Mucosa of stomach (tissue), 1 donor: ENCODE measurements around the gene MPV17L2.

Experiments
- H3K27me3 ChIP-seq: one replicate; pipeline ENCODE4 v1.7.0; 2013; ENCODE audit warnings: mild to moderate bottlenecking, low read length; ENCODE audit not compliant: control insufficient read depth, insufficient read depth
- H3K36me3 ChIP-seq: one replicate; pipeline ENCODE4 v1.7.0; 2013; ENCODE audit warnings: low read length; ENCODE audit not compliant: control insufficient read depth, insufficient read depth
- H3K4me1 ChIP-seq: one replicate; pipeline ENCODE4 v1.7.0; 2013; ENCODE audit warnings: mild to moderate bottlenecking, low read length; ENCODE audit not compliant: control insufficient read depth, insufficient read depth
- H3K4me3 ChIP-seq: one replicate; pipeline ENCODE4 v1.7.0; 2013; ENCODE audit warnings: low read length
- H3K9ac ChIP-seq: one replicate; pipeline ENCODE4 v1.7.0; 2013; ENCODE audit warnings: mild to moderate bottlenecking, low read length, moderate library complexity
- H3K9me3 ChIP-seq: one replicate; pipeline ENCODE4 v1.7.0; 2013; ENCODE audit warnings: mild to moderate bottlenecking, low read length, moderate library complexity; ENCODE audit not compliant: control insufficient read depth
- donor health status: Pancreatic carcinoma.

Gene MPV17L2

GRCh38 chr19:18225702-18226468, 32.9 kb downstream of the MPV17L2 start, which contains the start of gene PDE4C:
PDE4C (minus strand) TSS chr19:18226438; CDS start chr19:18226415, 23 bp downstream.
- no peaks in the 10 kb centered on the region for H3K36me3 ChIP-seq
- peaks cover 17% of the 10 kb centered on the region for H3K4me1 ChIP-seq
- H3K9me3 ChIP-seq = no peaks in the 10 kb centered on the region
- peaks cover 46% of the 10 kb centered on the region for H3K27me3 ChIP-seq
- no peak within 1 kb of the TSS for H3K9ac ChIP-seq
- H3K4me3 ChIP-seq = no peak within 1 kb of the TSS

GRCh38 chr19:18226956-18227780, 34.1 kb downstream of the MPV17L2 start:
- no peak overlapping the region for H3K4me3 ChIP-seq
- peaks cover 51% of the 10 kb centered on the region for H3K27me3 ChIP-seq
- H3K4me1 ChIP-seq = peaks cover 20% of the 10 kb centered on the region
- no peaks in the 10 kb centered on the region for H3K9me3 ChIP-seq
- H3K36me3 ChIP-seq = no peaks in the 10 kb centered on the region
- H3K9ac ChIP-seq = no peak overlapping the region

GRCh38 chr19:18227781-18228271, 34.8 kb downstream of the MPV17L2 start:
- Histone ChIP-seq H3K4me3 (no peak overlapping the region), H3K36me3 (no peaks in the 10 kb centered on the region), H3K4me1 (peaks cover 20% of the 10 kb centered on the region), H3K9ac (no peak overlapping the region), H3K9me3 (no peaks in the 10 kb centered on the region), H3K27me3 (peaks cover 57% of the 10 kb centered on the region)

- Histone ChIP-seq H3K36me3 (no peaks in the 10 kb centered on the region), H3K4me3 (no peak overlapping the region), H3K9me3 (no peaks in the 10 kb centered on the region), H3K27me3 (peaks cover 73% of the 10 kb centered on the region), H3K9ac (no peak overlapping the region), H3K4me1 (peaks cover 15% of the 10 kb centered on the region)
Observed at GRCh38 chr19:18229474-18229873, 36.5 kb downstream of the MPV17L2 start.

- H3K4me1 ChIP-seq = peaks cover 12% of the 10 kb centered on the region
- H3K9me3 ChIP-seq = no peaks in the 10 kb centered on the region
- H3K9ac ChIP-seq = no peak overlapping the region
- H3K4me3 ChIP-seq = no peak overlapping the region
- peaks cover 72% of the 10 kb centered on the region for H3K27me3 ChIP-seq
- H3K36me3 ChIP-seq = no peaks in the 10 kb centered on the region
Observed at GRCh38 chr19:18229915-18230314, 36.9 kb downstream of the MPV17L2 start.

- Histone ChIP-seq H3K4me1 (peaks cover 3% of the 10 kb centered on the region), H3K9me3 (no peaks in the 10 kb centered on the region), H3K27me3 (peaks cover 60% of the 10 kb centered on the region), H3K4me3 (no peak overlapping the region), H3K36me3 (no peaks in the 10 kb centered on the region), H3K9ac (no peak overlapping the region)
Observed at GRCh38 chr19:18230941-18231734, 38.1 kb downstream of the MPV17L2 start.

- Histone ChIP-seq H3K4me1 (peaks cover 3% of the 10 kb centered on the region), H3K9me3 (no peaks in the 10 kb centered on the region), H3K4me3 (no peak overlapping the region), H3K27me3 (peaks cover 53% of the 10 kb centered on the region), H3K36me3 (no peaks in the 10 kb centered on the region), H3K9ac (no peak overlapping the region)
Observed at GRCh38 chr19:18231775-18232174, 38.8 kb downstream of the MPV17L2 start.

- H3K4me3 ChIP-seq = no peak overlapping the region
- peaks cover 44% of the 10 kb centered on the region for H3K27me3 ChIP-seq
- peaks cover 3% of the 10 kb centered on the region for H3K4me1 ChIP-seq
- no peaks in the 10 kb centered on the region for H3K9me3 ChIP-seq
- H3K9ac ChIP-seq = no peak overlapping the region
- H3K36me3 ChIP-seq = no peaks in the 10 kb centered on the region
Observed at GRCh38 chr19:18232540-18233223, 39.7 kb downstream of the MPV17L2 start.

- peaks cover 3% of the 10 kb centered on the region for H3K4me1 ChIP-seq
- no peak overlapping the region for H3K9ac ChIP-seq
- no peak overlapping the region for H3K4me3 ChIP-seq
- peaks cover 40% of the 10 kb centered on the region for H3K27me3 ChIP-seq
- H3K36me3 ChIP-seq = no peaks in the 10 kb centered on the region
- H3K9me3 ChIP-seq = no peaks in the 10 kb centered on the region
Observed at GRCh38 chr19:18233224-18233825, 40.3 kb downstream of the MPV17L2 start.

GRCh38 chr19:18234194-18234593, 41.2 kb downstream of the MPV17L2 start:
- H3K4me3 ChIP-seq = no peak overlapping the region

GRCh38 chr19:18239303-18239702, 46.3 kb downstream of the MPV17L2 start:
- no peaks in the 10 kb centered on the region for H3K4me1 ChIP-seq
- H3K9me3 ChIP-seq = no peaks in the 10 kb centered on the region
- H3K27me3 ChIP-seq = peaks cover 5% of the 10 kb centered on the region
- no peak overlapping the region for H3K4me3 ChIP-seq
- no peaks in the 10 kb centered on the region for H3K36me3 ChIP-seq
- no peak overlapping the region for H3K9ac ChIP-seq

More at GRCh38 chr19:18234194-18234593, 41.2 kb downstream of the MPV17L2 start:
- Histone ChIP-seq H3K36me3 (no peaks in the 10 kb centered on the region), H3K9ac (no peak overlapping the region), H3K4me1 (peaks cover 3% of the 10 kb centered on the region), H3K27me3 (peaks cover 40% of the 10 kb centered on the region), H3K9me3 (no peaks in the 10 kb centered on the region)
